Activated B cell treated with CpG ODN at 0.5 μM for 24 hours (primary cell): ENCODE data around the gene MMS19. TPM values are rescaled to one million over a fixed set of nuclear protein-coding genes. Genes with fewer than 3 reads are reported as not detected.

ENCODE experiments used
- ATAC-seq: fragments of 200-7000 bp; cut with Tn5 transposase; one replicate; pipeline ENCODE4 v1.10.0; 2021; ENCODE audit warnings: low read depth, mild to moderate bottlenecking, moderate library complexity
- CTCF ChIA-PET: fragments of 350-600 bp; sonication (Branson Sonifier 250); formaldehyde crosslinking; loops from one replicate; lab custom pipeline; 2021; ENCODE audit warnings: antibody characterized with exemption; lab: Charles Lee
- POLR2A ChIA-PET: fragments of 350-600 bp; sonication (Branson Sonifier 250); formaldehyde crosslinking; loops from one replicate; lab custom pipeline; 2021; ENCODE audit warnings: antibody characterized with exemption; lab: Charles Lee
- DNase-seq: peaks from one replicate; pipeline ENCODE4 v3.0.0; 2022
- H3K27ac Mint-ChIP-seq: one replicate; pipeline ENCODE4 v1.8.0; 2020; ENCODE audit warnings: mixed read lengths
- H3K27me3 Mint-ChIP-seq: one replicate; pipeline ENCODE4 v1.8.0; 2021; ENCODE audit warnings: mixed read lengths
- H3K36me3 Mint-ChIP-seq: one replicate; pipeline ENCODE4 v1.8.0; 2021; ENCODE audit warnings: low read depth, mixed read lengths
- H3K4me1 Mint-ChIP-seq: one replicate; pipeline ENCODE4 v1.8.0; 2021; ENCODE audit warnings: mixed read lengths
- H3K4me3 Mint-ChIP-seq: one replicate; pipeline ENCODE4 v1.8.0; 2020; ENCODE audit warnings: mild to moderate bottlenecking, mixed read lengths
- H3K9me3 Mint-ChIP-seq: one replicate; pipeline ENCODE4 v1.8.0; 2020; ENCODE audit warnings: mixed read lengths
- intact Hi-C: fragments of 100-400 bp; cut with micrococcal nuclease; formaldehyde crosslinking; loops from one replicate; pipeline ENCODE4 v1.15.1; 2024
- total RNA-seq: library from RNA; stranded (reverse); gene quantifications from 2 replicates; pipeline ENCODE4 v1.2.3, GENCODE V29; 2022
- TF ChIP-seq, protein P1 (sequence below): fragments of 200-600 bp; IDR thresholded peaks from one replicate; pipeline ENCODE4 v1.8.0; 2022; ENCODE audit warnings: antibody characterized with exemption, mild to moderate bottlenecking

MMS19 gene, protein sequence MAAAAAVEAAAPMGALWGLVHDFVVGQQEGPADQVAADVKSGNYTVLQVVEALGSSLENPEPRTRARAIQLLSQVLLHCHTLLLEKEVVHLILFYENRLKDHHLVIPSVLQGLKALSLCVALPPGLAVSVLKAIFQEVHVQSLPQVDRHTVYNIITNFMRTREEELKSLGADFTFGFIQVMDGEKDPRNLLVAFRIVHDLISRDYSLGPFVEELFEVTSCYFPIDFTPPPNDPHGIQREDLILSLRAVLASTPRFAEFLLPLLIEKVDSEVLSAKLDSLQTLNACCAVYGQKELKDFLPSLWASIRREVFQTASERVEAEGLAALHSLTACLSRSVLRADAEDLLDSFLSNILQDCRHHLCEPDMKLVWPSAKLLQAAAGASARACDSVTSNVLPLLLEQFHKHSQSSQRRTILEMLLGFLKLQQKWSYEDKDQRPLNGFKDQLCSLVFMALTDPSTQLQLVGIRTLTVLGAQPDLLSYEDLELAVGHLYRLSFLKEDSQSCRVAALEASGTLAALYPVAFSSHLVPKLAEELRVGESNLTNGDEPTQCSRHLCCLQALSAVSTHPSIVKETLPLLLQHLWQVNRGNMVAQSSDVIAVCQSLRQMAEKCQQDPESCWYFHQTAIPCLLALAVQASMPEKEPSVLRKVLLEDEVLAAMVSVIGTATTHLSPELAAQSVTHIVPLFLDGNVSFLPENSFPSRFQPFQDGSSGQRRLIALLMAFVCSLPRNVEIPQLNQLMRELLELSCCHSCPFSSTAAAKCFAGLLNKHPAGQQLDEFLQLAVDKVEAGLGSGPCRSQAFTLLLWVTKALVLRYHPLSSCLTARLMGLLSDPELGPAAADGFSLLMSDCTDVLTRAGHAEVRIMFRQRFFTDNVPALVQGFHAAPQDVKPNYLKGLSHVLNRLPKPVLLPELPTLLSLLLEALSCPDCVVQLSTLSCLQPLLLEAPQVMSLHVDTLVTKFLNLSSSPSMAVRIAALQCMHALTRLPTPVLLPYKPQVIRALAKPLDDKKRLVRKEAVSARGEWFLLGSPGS
- 83.0 and 89.2 TPM in 2 replicates for total RNA-seq

DNA sequence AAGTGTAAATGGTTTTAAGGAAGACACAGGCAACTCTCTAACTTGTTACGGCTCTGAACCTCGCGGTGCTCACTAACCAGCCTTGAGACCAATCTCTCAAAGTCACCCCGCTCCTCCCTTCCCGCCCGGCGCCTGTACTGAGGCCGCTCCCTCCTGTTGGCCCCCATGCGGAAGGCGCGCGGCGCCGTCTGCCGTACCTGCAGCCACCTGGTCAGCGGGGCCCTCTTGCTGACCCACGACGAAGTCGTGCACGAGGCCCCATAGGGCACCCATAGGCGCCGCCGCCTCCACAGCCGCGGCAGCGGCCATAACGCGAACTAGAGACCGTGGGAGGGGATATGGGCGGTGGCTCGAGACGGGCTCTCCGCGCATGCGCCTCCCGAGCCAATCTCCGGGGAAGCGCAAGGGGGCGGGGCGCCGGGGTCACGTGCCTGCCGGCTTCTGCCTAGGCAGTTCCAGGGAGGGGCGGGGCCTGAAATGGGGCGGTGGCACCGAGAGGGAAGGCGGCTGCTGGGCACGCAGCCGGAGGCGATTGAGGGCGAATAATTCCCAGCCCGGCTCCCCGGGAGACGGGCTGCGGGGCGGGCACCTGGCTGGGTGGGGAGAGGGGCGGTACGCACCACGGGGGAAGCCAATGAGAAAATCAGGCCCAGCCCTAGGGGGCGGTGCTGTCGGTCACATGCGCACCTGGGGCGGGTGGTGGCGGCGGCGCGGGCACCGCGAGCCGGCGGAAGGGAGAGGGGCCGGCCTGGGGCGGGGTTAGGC lies at the start of gene MMS19:
Gene MMS19 (minus strand): TSS at position 347 of the 765 bp plus-strand sequence. CDS start 38 bp downstream, at position 309.
- Mint-ChIP-seq H3K27me3 (peaks cover 30% of the 10 kb centered on the region), H3K4me3 (peak within 1 kb of the TSS; percentile 96), H3K9me3 (no peaks in the 10 kb centered on the region), H3K27ac (peak within 1 kb of the TSS; percentile 96), H3K4me1 (peaks cover 35% of the 10 kb centered on the region), H3K36me3 (peaks cover 9% of the 10 kb centered on the region)
- ATAC-seq = peak; percentile 87
- POLR2A ChIA-PET = interaction anchor here (1.0 to 1.4 kb wide), 2 partner anchors 164 to 1368 kb away, joined by 3 to 4 read pairs; partner anchors contain the start of genes FRAT2 and ZNF518A
- CTCF ChIA-PET = no interaction called here
- intact Hi-C loops = loop anchor here (1.0 to 10.0 kb wide), 13 partner anchors 36 to 1841 kb away; partner anchors contain the start of genes ALDH18A1, ARHGAP19, AVPI1 and EXOSC1
- DNase-seq = peak; percentile 100
- TF ChIP-seq, protein P1, sequence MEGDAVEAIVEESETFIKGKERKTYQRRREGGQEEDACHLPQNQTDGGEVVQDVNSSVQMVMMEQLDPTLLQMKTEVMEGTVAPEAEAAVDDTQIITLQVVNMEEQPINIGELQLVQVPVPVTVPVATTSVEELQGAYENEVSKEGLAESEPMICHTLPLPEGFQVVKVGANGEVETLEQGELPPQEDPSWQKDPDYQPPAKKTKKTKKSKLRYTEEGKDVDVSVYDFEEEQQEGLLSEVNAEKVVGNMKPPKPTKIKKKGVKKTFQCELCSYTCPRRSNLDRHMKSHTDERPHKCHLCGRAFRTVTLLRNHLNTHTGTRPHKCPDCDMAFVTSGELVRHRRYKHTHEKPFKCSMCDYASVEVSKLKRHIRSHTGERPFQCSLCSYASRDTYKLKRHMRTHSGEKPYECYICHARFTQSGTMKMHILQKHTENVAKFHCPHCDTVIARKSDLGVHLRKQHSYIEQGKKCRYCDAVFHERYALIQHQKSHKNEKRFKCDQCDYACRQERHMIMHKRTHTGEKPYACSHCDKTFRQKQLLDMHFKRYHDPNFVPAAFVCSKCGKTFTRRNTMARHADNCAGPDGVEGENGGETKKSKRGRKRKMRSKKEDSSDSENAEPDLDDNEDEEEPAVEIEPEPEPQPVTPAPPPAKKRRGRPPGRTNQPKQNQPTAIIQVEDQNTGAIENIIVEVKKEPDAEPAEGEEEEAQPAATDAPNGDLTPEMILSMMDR = no peak

DNA sequence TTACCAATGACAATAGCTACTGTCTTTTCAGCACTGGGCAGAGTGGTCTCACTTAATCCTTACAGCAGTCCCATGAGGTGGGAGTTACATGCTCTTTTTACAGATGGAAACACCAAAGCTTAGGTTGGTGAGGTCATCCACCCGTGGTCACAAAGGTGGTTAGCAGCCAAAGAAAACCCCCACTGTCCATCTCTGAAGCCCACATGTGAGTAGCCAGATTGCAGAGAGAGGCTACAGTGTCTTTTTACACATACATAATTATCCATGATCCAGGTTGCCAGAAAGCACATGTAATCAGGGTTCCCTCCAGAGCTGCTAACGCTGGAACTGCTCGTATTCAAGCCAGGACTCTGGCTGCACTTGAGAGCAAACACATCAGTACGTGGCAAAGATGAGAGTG lies 49.7 kb upstream of the MMS19 start:
- H3K4me3 Mint-ChIP-seq = no peak overlapping the region
- ATAC-seq = no peak

DNA sequence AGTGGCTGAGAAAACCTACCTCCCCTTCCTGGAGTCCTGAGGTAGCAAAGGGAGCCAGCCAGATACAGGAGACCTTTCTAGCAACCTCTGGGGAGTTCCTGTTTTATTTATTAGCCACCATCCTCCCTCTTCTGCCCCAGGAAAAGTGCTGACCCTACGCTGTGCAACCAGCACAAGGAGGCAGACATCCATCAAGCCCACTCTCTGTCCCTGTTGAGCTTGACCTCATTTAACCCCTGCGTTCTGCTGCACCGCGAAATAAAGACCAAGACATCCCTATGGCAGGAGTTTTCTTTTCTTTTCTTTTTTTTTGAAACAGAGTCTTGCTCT lies 49.0 kb upstream of the MMS19 start:
- Mint-ChIP-seq H3K4me1 (peaks cover 5% of the 10 kb centered on the region), H3K9me3 (no peaks in the 10 kb centered on the region), H3K36me3 (no peaks in the 10 kb centered on the region), H3K27ac (no peak overlapping the region), H3K4me3 (no peak overlapping the region), H3K27me3 (peaks cover 3% of the 10 kb centered on the region)
- ChIA-PET POLR2A (no interaction called here), CTCF (no interaction called here)
- TF ChIP-seq, protein P1 = no peak
- ATAC-seq (no peak), DNase-seq (no peak)
- intact Hi-C loops = no loop called here

More for the DNA sequence above, 49.7 kb upstream of the MMS19 start:
- intact Hi-C loops = no loop called here
- TF ChIP-seq, protein P1 = no peak
- no peak for DNase-seq
- peaks cover 3% of the 10 kb centered on the region for H3K27me3 Mint-ChIP-seq
- H3K36me3 Mint-ChIP-seq = no peaks in the 10 kb centered on the region
- ChIA-PET POLR2A (no interaction called here), CTCF (interaction anchor here (0.6 kb wide), 1 partner anchor 45 kb away, joined by 4 read pairs; no protein-coding TSS in a partner anchor)
- H3K4me1 Mint-ChIP-seq = peaks cover 3% of the 10 kb centered on the region
- H3K9me3 Mint-ChIP-seq = no peaks in the 10 kb centered on the region
- H3K27ac Mint-ChIP-seq = no peak overlapping the region

DNA sequence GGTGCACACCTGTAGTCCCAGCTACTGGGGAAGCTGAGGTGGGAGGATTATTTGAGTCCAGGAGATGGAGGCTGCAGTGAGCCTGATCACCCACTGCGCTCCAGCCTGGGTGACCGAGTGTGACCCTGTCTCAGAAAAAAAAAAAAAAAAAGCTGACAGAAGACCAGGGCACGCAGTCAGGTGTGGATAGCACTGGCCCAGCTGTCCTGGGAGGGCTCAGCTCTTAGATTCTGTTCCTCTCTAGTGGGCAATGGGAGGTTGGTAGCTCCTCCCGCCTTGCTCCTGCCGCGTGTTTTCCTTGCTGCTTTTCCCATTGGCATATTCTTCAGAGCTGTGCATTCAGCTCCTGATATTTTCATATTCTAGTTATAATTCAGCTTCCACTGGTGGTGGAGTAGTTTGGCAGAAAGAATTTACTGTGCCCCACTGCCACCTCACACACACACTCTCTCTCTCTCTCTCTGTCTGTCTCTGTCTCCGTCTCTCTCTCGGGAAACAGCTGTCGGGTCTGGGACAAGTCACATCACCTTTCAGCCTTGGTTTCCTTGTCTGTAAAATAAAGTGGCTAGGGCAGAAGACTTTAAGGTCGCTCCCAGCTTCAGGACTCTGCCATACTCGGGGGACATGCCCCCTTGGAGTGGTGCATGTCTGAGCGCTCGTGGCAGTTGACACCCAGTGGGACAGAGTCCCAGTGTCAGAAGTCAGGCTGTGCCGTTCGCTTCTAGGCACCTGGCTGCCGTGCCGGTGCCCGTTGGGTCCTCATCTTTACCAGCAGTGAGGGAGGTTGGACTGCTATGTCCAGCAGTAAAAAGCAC lies 48.4 kb upstream of the MMS19 start:
- H3K27ac Mint-ChIP-seq = no peak overlapping the region
- TF ChIP-seq, protein P1 = no peak
- ATAC-seq = no peak
- H3K4me3 Mint-ChIP-seq = no peak overlapping the region
- intact Hi-C loops = no loop called here
- no peak for DNase-seq
- CTCF ChIA-PET = no interaction called here
- peaks cover 3% of the 10 kb centered on the region for H3K27me3 Mint-ChIP-seq
- POLR2A ChIA-PET = no interaction called here
- no peaks in the 10 kb centered on the region for H3K36me3 Mint-ChIP-seq
- peaks cover 5% of the 10 kb centered on the region for H3K4me1 Mint-ChIP-seq
- no peaks in the 10 kb centered on the region for H3K9me3 Mint-ChIP-seq
